Thymus (tissue), 11 donors: ENCODE measurements around the gene MGLL. TPM values are rescaled to one million over a fixed set of nuclear protein-coding genes. Genes with fewer than 3 reads are reported as not detected.
A peak's percentile ranks its signal among the peaks of the same experiment; 100 is the strongest.

ENCODE experiments used
- DNase-seq, 9 donors: peaks; one replicate each; pipeline ENCODE4 v3.0.0-alpha.2; 2013; ENCODE audit warnings: low spot score in 9 of 9, low read depth in 6 of 9, missing footprints in 1 of 9
- H3K27ac ChIP-seq, 2 donors: one replicate each; pipeline ENCODE4 v1.5.1; 2013; ENCODE audit warnings: control low read depth in 1 of 2, low read depth in 1 of 2, low read length in 1 of 2, mild to moderate bottlenecking in 1 of 2, moderate library complexity in 1 of 2
- H3K27me3 ChIP-seq, 2 donors: one replicate each; pipeline ENCODE4 v1.5.1; 2013; ENCODE audit warnings: low read length in 1 of 2; ENCODE audit not compliant: control insufficient read depth in 2 of 2, insufficient read depth in 1 of 2
- H3K36me3 ChIP-seq, 2 donors: one replicate each; pipeline ENCODE4 v1.5.1; 2013; ENCODE audit warnings: low read length in 1 of 2, mild to moderate bottlenecking in 1 of 2, moderate library complexity in 1 of 2; ENCODE audit not compliant: control insufficient read depth in 2 of 2, insufficient read depth in 2 of 2
- H3K4me1 ChIP-seq, 2 donors: one replicate each; pipeline ENCODE4 v1.5.1; 2013; ENCODE audit warnings: low read length in 2 of 2; ENCODE audit not compliant: control insufficient read depth in 2 of 2, insufficient read depth in 2 of 2
- H3K4me3 ChIP-seq, 2 donors: one replicate each; pipeline ENCODE4 v1.5.1; 2013; ENCODE audit warnings: low read length in 2 of 2, control low read depth in 1 of 2, mild to moderate bottlenecking in 1 of 2
- H3K9me3 ChIP-seq, 2 donors: one replicate each; pipeline ENCODE4 v1.5.1; 2013; ENCODE audit warnings: low read length in 1 of 2, mild to moderate bottlenecking in 1 of 2; ENCODE audit not compliant: control insufficient read depth in 2 of 2, insufficient read depth in 1 of 2
- WGBS: extraction: QIAGEN DNeasy Blood & Tissue Kit; methylation state at CpG from one replicate; pipeline ENCODE4 v1.1.7; 2013; 5-methylcytosine and 5-hydroxymethylcytosine counted together
- polyA plus RNA-seq: library from polyadenylated mRNA; stranded (reverse); fragments of 200-250 nt; gene quantifications from one replicate; pipeline ENCODE4 v1.2.3, GENCODE V29; 2013
- total RNA-seq: library from RNA; stranded (reverse); fragments of 120-200 nt; gene quantifications from one replicate; pipeline ENCODE4 v1.2.4, GENCODE V29; 2013
- donor health status: healthy.

Gene MGLL
- total and polyA plus RNA-seq, 2 donors = 5.4 to 15.2 TPM

GRCh38 chr3:127846576-127846975, 24.3 kb upstream of the MGLL start:
- H3K27ac ChIP-seq = no peak overlapping the region
- WGBS = 92% methylated on average over 1 of the region's 1 CpG
- no peak for DNase-seq
- no peaks in the 10 kb centered on the region for H3K9me3 ChIP-seq
- peaks cover 0 to 7% of the 10 kb centered on the region in 2 donors for H3K4me1 ChIP-seq
- no peaks in the 10 kb centered on the region for H3K36me3 ChIP-seq
- H3K4me3 ChIP-seq = no peak overlapping the region
- no peaks in the 10 kb centered on the region for H3K27me3 ChIP-seq

GRCh38 chr3:127844326-127844942, 22.1 kb upstream of the MGLL start:
- WGBS = 96% methylated on average over 6 of the region's 6 CpGs
- H3K36me3 ChIP-seq = no peaks in the 10 kb centered on the region
- DNase-seq = no peak
- H3K9me3 ChIP-seq = no peaks in the 10 kb centered on the region
- H3K27me3 ChIP-seq = no peaks in the 10 kb centered on the region
- peaks cover 0 to 7% of the 10 kb centered on the region in 2 donors for H3K4me1 ChIP-seq
- no peak overlapping the region for H3K27ac ChIP-seq
- H3K4me3 ChIP-seq = no peak overlapping the region

- Histone ChIP-seq H3K27ac (no peak overlapping the region), H3K4me3 (no peak overlapping the region), H3K9me3 (no peaks in the 10 kb centered on the region), H3K27me3 (no peaks in the 10 kb centered on the region), H3K4me1 (peaks cover 2 to 12% of the 10 kb centered on the region in 2 donors), H3K36me3 (no peaks in the 10 kb centered on the region)
- DNase-seq = no peak
- WGBS = 95% methylated on average over 8 of the region's 8 CpGs
These were observed 18.4 kb upstream of the MGLL start for GRCh38 chr3:127840671-127841070.

GRCh38 chr3:127839099-127839498, 16.8 kb upstream of the MGLL start:
- H3K9me3 ChIP-seq = no peaks in the 10 kb centered on the region
- peaks cover 2 to 12% of the 10 kb centered on the region in 2 donors for H3K4me1 ChIP-seq
- no peak overlapping the region for H3K27ac ChIP-seq
- no peak for DNase-seq
- no peak overlapping the region for H3K4me3 ChIP-seq
- 95% methylated on average over 5 of the region's 5 CpGs for WGBS
- H3K27me3 ChIP-seq = no peaks in the 10 kb centered on the region
- no peaks in the 10 kb centered on the region for H3K36me3 ChIP-seq

- no peaks in the 10 kb centered on the region for H3K27me3 ChIP-seq
- DNase-seq = peak in 1 of 9 donors; percentile 62
- H3K36me3 ChIP-seq = no peaks in the 10 kb centered on the region
- H3K9me3 ChIP-seq = no peaks in the 10 kb centered on the region
- H3K4me3 ChIP-seq = no peak overlapping the region
- H3K4me1 ChIP-seq = peaks cover 2 to 12% of the 10 kb centered on the region in 2 donors
- WGBS = 76% methylated on average over 8 of the region's 8 CpGs
- H3K27ac ChIP-seq = peak overlapping the region; percentile 46 to 61
These were observed 13.9 kb upstream of the MGLL start for GRCh38 chr3:127835993-127836882.

- 95% methylated on average over 4 of the region's 4 CpGs for WGBS
- H3K27ac ChIP-seq = no peak overlapping the region
- H3K36me3 ChIP-seq = no peaks in the 10 kb centered on the region
- no peak for DNase-seq
- peaks cover 2 to 12% of the 10 kb centered on the region in 2 donors for H3K4me1 ChIP-seq
- no peaks in the 10 kb centered on the region for H3K27me3 ChIP-seq
- H3K4me3 ChIP-seq = no peak overlapping the region
- no peaks in the 10 kb centered on the region for H3K9me3 ChIP-seq
These were observed 12.5 kb upstream of the MGLL start for GRCh38 chr3:127834771-127835170.

GRCh38 chr3:127833281-127834032, 11.1 kb upstream of the MGLL start:
- Histone ChIP-seq H3K36me3 (no peaks in the 10 kb centered on the region), H3K4me1 (peaks cover 2 to 12% of the 10 kb centered on the region in 2 donors), H3K27me3 (no peaks in the 10 kb centered on the region), H3K27ac (no peak overlapping the region), H3K4me3 (no peak overlapping the region), H3K9me3 (peaks cover 0 to under 1% of the 10 kb centered on the region in 2 donors)
- no peak for DNase-seq
- WGBS = 96% methylated on average over 2 of the region's 2 CpGs

- 66% methylated on average over 4 of the region's 4 CpGs for WGBS
- peak in 3 of 9 donors; percentile 54 to 65 (median 64) for DNase-seq
- no peak overlapping the region for H3K4me3 ChIP-seq
- no peaks in the 10 kb centered on the region for H3K27me3 ChIP-seq
- H3K4me1 ChIP-seq = peaks cover 2 to 9% of the 10 kb centered on the region in 2 donors
- no peaks in the 10 kb centered on the region for H3K36me3 ChIP-seq
- H3K9me3 ChIP-seq = peaks cover 0 to 7% of the 10 kb centered on the region in 2 donors
- no peak overlapping the region for H3K27ac ChIP-seq
These were observed 9.4 kb upstream of the MGLL start for GRCh38 chr3:127831723-127832172.
